Stimulated activated CD8-positive, alpha-beta memory T cell treated with anti-CD3 and anti-CD28 coated beads, Interleukin-12 subunit alpha, Interleukin-12 subunit beta, amount 100 ng/mL, for 4 hours (primary cell): ENCODE measurements around the gene MCTS1.
A peak's percentile ranks its signal among the peaks of the same experiment; 100 is the strongest.
"Not testable (repeated sequence)": the region's sequence is repeated elsewhere in the genome, so short reads cannot be mapped to it uniquely, and the experiment has no call there.

Experiments used
- DNase-seq: peaks from one replicate; pipeline ENCODE4 v3.0.0-alpha.2; 2020; ENCODE audit warnings: low read depth

The MCTS1 gene

GRCh38 chrX:120603707-120604360 is at the start of gene MCTS1:
Gene MCTS1 (plus strand): TSS chrX:120604101. CDS start chrX:120604237, 136 bp downstream.
- DNase-seq, result peak; percentile 58

GRCh38 chrX:120556251-120556650 is 47.6 kb upstream of the MCTS1 start:
- DNase-seq, result no peak

- no peak for DNase-seq
These were observed 44.1 kb upstream of the MCTS1 start for GRCh38 chrX:120559804-120560203.

- peak; percentile 13 for DNase-seq
These were observed 43.5 kb upstream of the MCTS1 start for GRCh38 chrX:120560405-120560841.

- DNase-seq, result peak; percentile 78
These were observed 42.9 kb upstream of the MCTS1 start, which contains the start of gene CUL4B for GRCh38 chrX:120560842-120561633. Gene CUL4B (minus strand): TSS chrX:120560962. CDS start chrX:120560638, 324 bp downstream.

- DNase-seq, result no peak
These were observed 42.0 kb upstream of the MCTS1 start for GRCh38 chrX:120561634-120562568.

GRCh38 chrX:120562569-120562926 is 41.4 kb upstream of the MCTS1 start:
- DNase-seq, result no peak

- no peak for DNase-seq
These were observed 39.0 kb upstream of the MCTS1 start for GRCh38 chrX:120564925-120565324.

GRCh38 chrX:120566817-120567216 is 37.1 kb upstream of the MCTS1 start:
- no peak for DNase-seq

GRCh38 chrX:120568035-120568434 is 35.9 kb upstream of the MCTS1 start:
- DNase-seq, result no peak

GRCh38 chrX:120568609-120569008 is 35.3 kb upstream of the MCTS1 start:
- DNase-seq, result no peak

GRCh38 chrX:120570011-120570600 is 33.8 kb upstream of the MCTS1 start:
- no peak for DNase-seq

GRCh38 chrX:120573806-120574205 is 30.1 kb upstream of the MCTS1 start:
- not testable (repeated sequence) for DNase-seq

GRCh38 chrX:120575379-120576114 is 28.4 kb upstream of the MCTS1 start:
- no peak for DNase-seq

- DNase-seq, result no peak
These were observed 18.2 kb upstream of the MCTS1 start for GRCh38 chrX:120585702-120586101.

GRCh38 chrX:120604361-120604782 is 471 bp downstream of the MCTS1 start:
- DNase-seq, result no peak

GRCh38 chrX:120612086-120612485 is 8.2 kb downstream of the MCTS1 start:
- DNase-seq, result no peak

- no peak for DNase-seq
These were observed 10.9 kb downstream of the MCTS1 start for GRCh38 chrX:120614816-120615215.

- DNase-seq, result no peak
These were observed 14.2 kb downstream of the MCTS1 start for GRCh38 chrX:120617996-120618630.

GRCh38 chrX:120625371-120625770 is 21.5 kb downstream of the MCTS1 start:
- no peak for DNase-seq
